NCI-H2107 (cell line): ENCODE results near the gene MSMB.
"Not testable (repeated sequence)": the region's sequence is repeated elsewhere in the genome, so short reads cannot be mapped to it uniquely, and the experiment has no call there.

Experiments
- DNase-seq: peaks from one replicate; lab custom pipeline; 2025; lab: John Stamatoyannopoulos, UW

The MSMB gene

GRCh38 chr10:46069771-46070463 lies 23.8 kb upstream of the MSMB start:
- no peak for DNase-seq

DNA sequence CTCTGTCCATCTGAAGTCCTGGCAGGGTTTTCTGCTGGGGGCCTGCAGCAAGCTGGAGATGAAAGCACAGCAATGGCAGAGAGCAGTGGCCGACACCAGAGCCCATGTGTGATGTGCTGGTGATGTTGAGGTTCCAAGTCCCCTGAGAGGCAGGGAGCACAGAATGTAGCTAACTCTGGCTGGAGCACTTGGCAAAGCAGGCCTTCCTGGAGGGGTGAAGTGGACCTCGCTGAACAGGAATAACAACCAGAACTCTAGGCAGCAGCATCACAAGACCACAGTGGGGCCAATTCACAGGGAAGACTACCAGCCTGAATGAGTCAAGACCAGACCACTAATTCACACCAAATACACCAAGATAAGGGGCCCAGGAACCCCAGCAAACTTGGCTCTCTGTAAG lies 22.8 kb upstream of the MSMB start:
- DNase-seq: no peak

- no peak for DNase-seq
Measured at GRCh38 chr10:46068117-46068516, 22.0 kb upstream of the MSMB start.

GRCh38 chr10:46064269-46064817 lies 18.3 kb upstream of the MSMB start:
- no peak for DNase-seq

- DNase-seq: no peak
Measured at GRCh38 chr10:46062723-46063428, 16.8 kb upstream of the MSMB start.

DNA sequence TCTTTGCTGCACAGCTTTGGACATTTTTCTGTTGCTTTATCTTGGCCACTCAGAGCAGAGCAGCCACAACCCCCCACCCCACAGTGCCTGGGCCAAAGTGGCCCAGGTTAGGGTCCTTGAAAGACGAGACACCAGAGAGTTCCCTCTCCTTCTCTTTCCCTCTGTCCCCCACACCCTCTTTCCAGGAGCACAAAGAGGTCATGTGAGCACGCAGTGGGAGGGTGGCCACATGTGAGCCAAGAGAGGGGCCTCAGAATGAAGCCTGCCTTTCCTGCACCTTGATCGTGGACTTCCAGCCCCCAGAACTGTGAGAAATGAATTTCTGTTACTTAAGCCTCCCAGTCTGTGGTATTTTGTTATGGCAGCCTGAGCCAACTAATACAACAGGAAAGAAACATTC lies 14.6 kb upstream of the MSMB start:
- DNase-seq: no peak

DNA sequence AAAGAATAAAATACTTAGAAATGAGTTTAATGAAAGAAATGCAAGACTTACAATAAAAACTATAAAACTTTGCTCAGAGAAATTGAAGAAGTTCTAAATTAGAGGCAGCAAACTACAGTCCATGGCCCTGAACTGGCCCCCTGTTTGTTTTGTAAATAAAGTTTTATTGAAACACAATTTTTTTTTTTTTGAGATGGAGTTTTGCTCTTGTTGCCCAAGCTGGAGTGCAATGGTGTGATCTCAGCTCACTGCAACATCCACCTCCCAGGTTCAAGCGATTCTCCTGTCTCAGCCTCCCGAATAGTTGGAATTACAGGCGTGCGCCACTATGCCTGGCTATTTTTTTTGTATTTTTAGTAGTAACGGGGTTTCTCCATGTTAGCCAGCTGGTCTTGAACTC lies 11.9 kb upstream of the MSMB start:
- not testable (repeated sequence) for DNase-seq

- no peak for DNase-seq
Measured at GRCh38 chr10:46057038-46057437, 11.0 kb upstream of the MSMB start.

- DNase-seq: no peak
Measured at GRCh38 chr10:46055771-46056170, 9.7 kb upstream of the MSMB start.

- DNase-seq: no peak
Measured at GRCh38 chr10:46053534-46054434, 7.7 kb upstream of the MSMB start.

DNA sequence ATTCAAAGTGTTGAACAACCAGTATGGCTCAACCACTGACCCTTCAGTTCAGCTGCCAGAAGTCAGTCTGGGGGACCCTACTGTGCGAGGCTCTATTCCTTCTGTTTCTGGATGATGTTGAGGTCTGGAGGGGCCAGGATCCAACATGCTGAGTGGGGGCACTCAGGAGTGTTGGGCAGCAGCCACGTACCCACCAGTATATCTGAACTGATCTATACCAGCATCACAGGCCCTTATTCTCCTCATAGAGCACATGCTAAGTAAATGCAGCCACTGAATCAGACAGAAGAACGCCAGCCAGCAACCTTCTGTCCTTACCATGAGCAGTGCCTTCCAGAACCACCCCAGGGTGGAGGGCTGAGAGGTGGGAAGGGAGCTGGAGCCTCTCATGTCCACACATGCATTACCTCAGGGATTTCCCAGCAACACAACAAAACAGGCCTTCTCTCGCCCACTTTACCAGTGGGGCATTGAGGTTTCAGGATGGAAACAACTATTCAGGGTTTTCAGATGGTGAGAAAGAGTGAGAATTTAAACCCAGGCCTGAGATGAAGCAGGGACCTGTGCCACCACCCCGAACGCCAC lies 6.8 kb upstream of the MSMB start:
- DNase-seq: no peak

GRCh38 chr10:46052057-46052790 lies 6.2 kb upstream of the MSMB start:
- DNase-seq: no peak

DNA sequence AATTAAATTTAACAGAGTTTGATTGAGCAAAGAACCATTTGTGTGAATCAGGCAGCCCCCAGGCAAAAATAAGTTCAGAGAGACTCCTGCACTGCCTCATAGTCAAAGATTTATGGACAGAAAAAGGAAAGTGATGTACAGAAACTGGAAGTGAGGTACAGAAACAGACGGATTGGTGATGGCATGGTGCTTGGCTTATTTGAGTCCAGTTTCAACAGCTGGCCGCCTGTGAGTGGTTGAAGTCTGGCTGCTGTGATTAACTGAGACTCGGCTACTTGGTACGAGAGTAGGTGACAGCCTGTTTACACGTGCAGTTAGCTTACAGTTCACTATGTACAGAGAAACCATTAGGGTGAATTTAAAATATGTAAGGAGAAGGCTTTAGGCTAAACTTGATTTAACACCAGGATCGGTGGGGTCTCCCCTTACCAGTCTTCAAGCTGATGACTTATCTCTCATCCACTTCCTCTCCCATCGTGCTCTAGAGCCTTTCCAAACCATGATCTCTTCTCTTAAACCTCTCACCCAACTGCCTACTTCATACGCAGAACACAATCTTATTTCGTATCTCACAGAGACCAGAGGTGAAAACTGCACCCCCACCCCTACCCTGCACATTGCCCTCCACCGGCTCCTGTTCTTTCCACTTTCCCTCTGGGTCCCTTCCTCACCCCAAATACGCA lies 5.0 kb upstream of the MSMB start:
- DNase-seq: no peak

DNA sequence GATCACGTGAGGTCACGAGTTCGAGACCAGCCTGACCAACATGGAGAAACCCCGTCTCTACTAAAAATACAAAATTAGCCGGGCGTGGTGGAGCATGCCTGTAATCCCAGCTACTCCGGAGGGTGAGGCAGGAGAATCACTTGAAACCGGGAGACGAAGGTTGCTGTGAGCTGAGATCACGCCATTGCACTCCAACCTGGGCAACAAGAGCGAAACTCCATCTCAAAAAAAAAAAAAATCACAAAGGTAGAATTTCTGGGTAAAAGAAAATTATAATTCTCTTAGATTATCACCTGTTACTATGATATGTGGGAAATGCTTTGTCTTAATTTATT lies 3.4 kb upstream of the MSMB start:
- DNase-seq: not testable (repeated sequence)

- no peak for DNase-seq
Measured at GRCh38 chr10:46048152-46048551, 2.1 kb upstream of the MSMB start.

DNA sequence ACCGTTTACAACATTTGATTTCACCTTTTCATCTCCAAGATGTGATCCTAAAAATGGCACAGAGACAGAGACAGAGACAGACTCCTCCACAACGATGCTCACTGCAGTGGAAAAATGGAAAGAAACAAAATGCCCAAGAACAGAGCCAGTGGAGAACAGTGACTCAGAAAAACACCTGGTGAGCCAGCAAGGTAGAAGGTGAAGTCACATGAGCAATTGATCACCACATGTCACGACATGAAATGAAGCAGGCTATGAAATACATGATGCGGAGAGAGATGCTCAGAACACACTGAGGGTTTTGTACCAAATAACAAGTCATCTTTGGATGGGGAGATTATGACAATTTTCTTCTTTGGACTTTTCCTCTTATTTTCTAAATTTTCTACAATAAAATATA lies 3.5 kb downstream of the MSMB start:
- DNase-seq: no peak

GRCh38 chr10:46040004-46040403 lies 6.1 kb downstream of the MSMB start:
- DNase-seq: no peak

GRCh38 chr10:46037107-46037825 lies 8.8 kb downstream of the MSMB start:
- DNase-seq: no peak

- no peak for DNase-seq
Measured at GRCh38 chr10:46035923-46036849, 9.9 kb downstream of the MSMB start.
